Measurements from ENCODE around the gene TMEM184A. TPM values are rescaled to one million over a fixed set of nuclear protein-coding genes. Genes with fewer than 3 reads are reported as not detected.

The TMEM184A gene
- total and polyA plus RNA-seq, 11 donors = 0.19 to 0.99 (median 0.47) TPM

GRCh38 chr7:1539882-1540775 is 15.9 kb downstream of the TMEM184A start:
- intact Hi-C loops (cut with DNase I) = loop anchor here in 1 of 10 donors (2.0 kb wide), 1 partner anchor 35 kb away; the partner anchor contains the start of gene INTS1
- ATAC-seq (no peak), DNase-seq (peak in 2 of 5 donors; percentile 30 to 64)
- peak overlapping the region in 7 of 12 donors; percentile 13 to 100 (median 99) for H3K27ac ChIP-seq
- H3K27me3 ChIP-seq = no peaks in the 10 kb centered on the region
- no peaks in the 10 kb centered on the region for H3K9me3 ChIP-seq
- 94 to 95% (median 94%) methylated on average over 64 to 73 of the region's 73 CpGs for WGBS, 4 donors
- H3K4me3 ChIP-seq = no peak overlapping the region
- peaks cover 0 to 64% (median 48%) of the 10 kb centered on the region in 9 donors for H3K36me3 ChIP-seq
- TF ChIP-seq CTCF (IDR thresholded peaks at IDR 0.05) (no peak), POLR2A (IDR thresholded peaks at IDR 0.05) (no peak)
- H3K4me1 ChIP-seq = peaks cover 12 to 47% (median 38%) of the 10 kb centered on the region in 12 donors

- H3K4me1 ChIP-seq = peaks cover 12 to 55% (median 41%) of the 10 kb centered on the region in 12 donors
- TF ChIP-seq CTCF (IDR thresholded peaks at IDR 0.05) (no peak), POLR2A (IDR thresholded peaks at IDR 0.05) (no peak)
- WGBS, 4 donors = 75 to 79% (median 78%) methylated on average over 7 to 36 of the region's 36 CpGs
- H3K9me3 ChIP-seq = no peaks in the 10 kb centered on the region
- peaks cover 0 to 62% (median 48%) of the 10 kb centered on the region in 9 donors for H3K36me3 ChIP-seq
- intact Hi-C loops (cut with DNase I) = loop anchor here in 1 of 10 donors (2.0 kb wide), 1 partner anchor 35 kb away; the partner anchor contains the start of gene INTS1
- peak overlapping the region; percentile 93 to 100 (median 98) for H3K27ac ChIP-seq
- DNase-seq = peak in 2 of 5 donors; percentile 57 to 58
- ATAC-seq = no peak
- peak overlapping the region in 10 of 12 donors; percentile 45 to 71 (median 62) for H3K4me3 ChIP-seq
- no peaks in the 10 kb centered on the region for H3K27me3 ChIP-seq
Observed at GRCh38 chr7:1539181-1539881, 16.7 kb downstream of the TMEM184A start.

GRCh38 chr7:1538544-1539180 is 17.3 kb downstream of the TMEM184A start:
- H3K36me3 ChIP-seq = peaks cover 0 to 57% (median 43%) of the 10 kb centered on the region in 9 donors
- WGBS, 4 donors = 9 to 55% (median 51%) methylated on average over 4 to 25 of the region's 25 CpGs
- peak overlapping the region in 11 of 12 donors; percentile 40 to 71 (median 60) for H3K4me3 ChIP-seq
- peak in 2 of 5 donors; percentile 44 to 69 for DNase-seq
- H3K27ac ChIP-seq = peak overlapping the region; percentile 93 to 100 (median 98)
- H3K27me3 ChIP-seq = no peaks in the 10 kb centered on the region
- TF ChIP-seq CTCF (IDR thresholded peaks at IDR 0.05) = no peak
- no peak for TF ChIP-seq POLR2A (IDR thresholded peaks at IDR 0.05)
- intact Hi-C loops (cut with DNase I) = loop anchor here in 1 of 10 donors (2.0 kb wide), 1 partner anchor 34 kb away; the partner anchor contains the start of gene INTS1
- ATAC-seq = no peak
- H3K9me3 ChIP-seq = no peaks in the 10 kb centered on the region
- peaks cover 14 to 61% (median 47%) of the 10 kb centered on the region in 12 donors for H3K4me1 ChIP-seq

Measured in heart left ventricle (tissue), 16 donors.